IPS DF 19.7 (cell line): ENCODE data around the gene TMEM108.

ENCODE experiments used
- DNase-seq: peaks from one replicate; pipeline ENCODE4 v3.0.0-alpha.2; 2013; ENCODE audit warnings: low read depth, low spot score

The TMEM108 gene

GRCh38 chr3:133227813-133228212 lies 189.6 kb downstream of the TMEM108 start:
- no peak for DNase-seq

- DNase-seq, result no peak
Observed at GRCh38 chr3:133230195-133230594, 192.0 kb downstream of the TMEM108 start.

DNA sequence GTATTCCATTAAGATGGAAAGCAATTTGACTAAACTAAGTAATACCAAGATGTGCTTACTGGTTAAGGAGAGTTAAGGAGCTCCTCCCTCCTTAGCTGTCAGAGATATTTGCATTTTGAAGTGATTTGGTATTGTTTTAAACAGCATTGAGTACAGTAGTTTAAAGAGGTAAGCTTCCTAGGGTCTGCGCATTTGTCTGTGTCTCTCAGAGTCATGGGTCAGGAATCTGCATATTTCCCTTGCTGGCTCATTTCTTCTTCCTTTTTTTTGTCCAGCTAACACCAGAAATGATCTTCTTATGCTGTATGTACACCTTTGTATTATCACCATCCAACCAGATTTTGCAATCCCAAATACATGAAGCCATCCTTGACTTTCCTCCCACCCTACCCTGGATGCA lies 198.7 kb downstream of the TMEM108 start:
- no peak for DNase-seq

DNA sequence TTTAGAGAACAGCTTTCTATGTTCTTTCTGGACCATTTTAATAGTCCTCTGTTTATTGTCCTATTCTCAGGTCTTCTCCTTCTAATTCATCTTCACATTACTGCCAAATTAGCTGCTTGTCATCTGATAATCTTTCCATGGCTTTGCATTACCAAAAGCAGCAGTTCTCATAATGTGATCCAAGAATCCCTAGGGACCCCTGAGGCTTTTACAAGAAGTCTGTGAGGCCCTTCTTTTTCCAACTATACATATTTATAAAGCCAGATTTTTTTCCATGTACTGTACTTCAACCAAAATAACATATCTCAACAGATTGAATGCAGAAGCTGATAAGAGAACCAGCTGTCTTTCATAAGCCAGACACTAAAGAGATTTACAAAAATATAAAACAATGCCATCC lies 199.2 kb downstream of the TMEM108 start:
- DNase-seq, result no peak

DNA sequence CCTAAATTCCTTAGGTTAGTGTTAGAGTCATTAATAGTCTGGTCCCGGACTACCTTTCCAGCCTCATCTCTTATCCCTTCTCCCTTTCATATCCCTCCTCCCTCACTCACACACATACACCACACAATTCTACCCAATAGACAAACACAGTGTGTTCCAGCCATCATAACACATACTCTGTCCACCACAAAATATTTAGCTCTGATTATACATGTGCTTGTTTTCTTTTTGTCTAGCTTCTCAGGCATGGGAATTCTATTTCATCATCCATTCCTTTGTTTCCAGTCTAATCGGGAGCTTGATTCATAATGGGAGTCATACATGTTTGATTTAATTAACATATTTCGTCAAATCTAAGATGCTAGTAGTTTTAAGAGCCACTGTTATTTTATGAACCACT lies 199.8 kb downstream of the TMEM108 start:
- DNase-seq, result no peak

DNA sequence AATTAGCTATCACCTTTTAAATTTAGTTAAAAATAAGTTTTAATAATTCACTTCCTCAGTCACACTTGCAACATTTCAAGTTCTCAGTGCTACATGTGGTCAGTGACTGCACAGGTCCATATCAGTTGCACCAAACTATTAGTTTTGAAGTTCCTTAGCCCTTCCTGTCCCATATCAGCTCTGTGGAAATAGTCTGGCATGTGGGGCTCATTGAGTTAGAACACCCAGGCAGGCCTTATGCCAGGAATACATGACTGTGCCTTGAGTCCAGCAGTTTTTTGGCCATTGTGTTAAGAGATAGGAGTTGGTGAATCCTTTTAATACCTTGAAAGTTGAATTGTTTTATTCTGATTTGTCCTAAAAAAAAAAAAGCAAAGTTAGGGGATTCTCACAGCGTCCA lies 207.9 kb downstream of the TMEM108 start:
- DNase-seq, result no peak

- DNase-seq, result no peak
Observed at GRCh38 chr3:133246773-133247172, 208.6 kb downstream of the TMEM108 start.

- DNase-seq, result no peak
Observed at GRCh38 chr3:133248389-133248788, 210.2 kb downstream of the TMEM108 start.

DNA sequence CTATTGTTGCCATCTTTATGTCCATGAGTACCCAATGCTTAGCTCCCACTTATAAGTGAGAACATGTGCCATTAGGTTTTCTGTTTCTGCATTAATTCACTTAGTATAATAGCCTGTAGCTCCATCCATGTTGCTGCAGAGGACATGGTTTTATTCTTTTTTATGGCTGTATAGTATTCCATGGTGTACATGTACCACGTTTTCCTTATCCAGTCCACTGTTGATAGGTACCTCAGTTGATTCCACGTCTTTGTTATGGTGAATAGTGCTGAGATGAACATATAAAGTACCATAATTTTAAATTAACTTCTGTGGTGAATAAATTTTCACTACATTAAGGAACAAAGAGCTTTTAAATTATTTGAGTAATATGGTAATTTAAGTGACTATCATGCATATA lies 211.3 kb downstream of the TMEM108 start:
- DNase-seq, result no peak

GRCh38 chr3:133254151-133254550 lies 216.0 kb downstream of the TMEM108 start:
- DNase-seq, result no peak

DNA sequence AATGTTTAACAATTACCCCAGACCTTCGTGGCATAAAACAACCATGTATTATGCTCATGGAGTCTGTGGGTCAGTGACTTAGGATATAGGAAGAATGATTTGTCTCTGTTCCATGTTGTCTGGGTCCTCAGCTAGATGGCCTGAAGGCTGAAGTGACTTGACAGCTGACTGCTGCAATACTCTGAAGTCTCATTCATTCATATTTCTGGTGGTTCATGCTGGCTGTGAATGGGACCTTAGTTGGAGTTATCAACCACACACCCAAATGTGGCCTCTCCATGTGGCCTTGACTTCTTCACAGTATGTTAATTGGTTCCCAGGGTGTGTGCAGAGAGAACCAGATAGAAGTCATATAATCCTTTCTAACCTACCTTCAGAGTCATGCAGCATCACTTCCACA lies 216.5 kb downstream of the TMEM108 start:
- DNase-seq, result no peak

GRCh38 chr3:133256787-133257483 lies 218.7 kb downstream of the TMEM108 start:
- DNase-seq, result no peak

GRCh38 chr3:133258358-133258757 lies 220.2 kb downstream of the TMEM108 start:
- DNase-seq, result no peak

DNA sequence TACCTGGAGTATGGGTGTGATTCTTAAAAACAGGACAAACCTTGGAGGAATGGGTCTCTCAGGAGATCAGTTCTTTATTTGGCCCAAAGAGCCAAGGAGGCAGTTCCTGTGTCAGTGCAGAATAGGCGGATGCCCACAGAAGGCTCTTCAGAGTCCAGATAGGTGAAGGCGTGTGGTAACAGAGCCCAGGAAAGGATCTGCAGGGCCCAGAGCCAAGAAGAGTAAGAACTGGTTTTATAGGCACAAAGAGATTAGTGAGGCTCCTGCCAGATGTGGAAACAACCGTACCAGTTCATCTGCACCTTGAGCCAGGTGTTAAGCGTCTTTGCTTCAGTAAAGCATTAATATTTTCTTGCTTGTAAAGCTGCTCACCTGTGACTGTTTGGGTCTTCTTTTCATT lies 221.6 kb downstream of the TMEM108 start:
- DNase-seq, result no peak

DNA sequence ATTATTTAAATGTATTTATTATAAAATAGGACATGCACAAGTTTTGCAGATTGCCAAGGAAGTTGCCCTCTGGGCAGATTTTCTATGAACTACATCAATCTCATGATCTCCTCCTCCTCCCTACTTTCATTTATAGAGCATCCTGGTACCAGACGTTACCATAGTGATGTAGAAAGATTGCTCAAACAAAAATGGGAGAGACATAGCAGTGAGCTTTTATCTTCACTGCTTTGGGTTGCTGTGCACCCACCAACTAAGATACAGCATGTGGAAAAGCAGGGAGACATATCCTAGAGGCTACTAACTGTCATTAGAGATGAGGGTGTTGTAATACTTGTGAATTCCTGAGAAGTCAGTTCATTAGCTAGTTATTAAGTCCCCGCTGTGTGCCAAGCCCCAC lies 224.1 kb downstream of the TMEM108 start:
- DNase-seq, result no peak

DNA sequence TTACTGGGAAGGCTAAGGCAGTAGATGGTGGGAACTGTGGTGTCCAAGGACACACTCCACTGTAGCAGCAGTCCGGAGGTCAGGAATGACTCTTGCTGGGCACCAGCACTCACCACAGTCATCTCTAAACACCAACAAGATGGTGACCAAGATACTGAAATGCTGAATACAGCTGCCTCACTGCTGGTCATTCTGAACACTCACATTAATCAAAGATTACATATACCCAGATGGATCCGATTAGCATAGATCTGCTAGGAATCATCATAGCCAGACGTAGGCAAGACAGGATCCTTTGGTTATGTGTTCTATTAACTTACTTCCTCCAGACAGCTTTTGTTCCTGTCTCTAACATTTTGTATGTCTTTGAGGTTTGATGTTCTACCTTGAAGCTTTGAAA lies 226.7 kb downstream of the TMEM108 start:
- no peak for DNase-seq

GRCh38 chr3:133268726-133269134 lies 230.5 kb downstream of the TMEM108 start:
- no peak for DNase-seq

DNA sequence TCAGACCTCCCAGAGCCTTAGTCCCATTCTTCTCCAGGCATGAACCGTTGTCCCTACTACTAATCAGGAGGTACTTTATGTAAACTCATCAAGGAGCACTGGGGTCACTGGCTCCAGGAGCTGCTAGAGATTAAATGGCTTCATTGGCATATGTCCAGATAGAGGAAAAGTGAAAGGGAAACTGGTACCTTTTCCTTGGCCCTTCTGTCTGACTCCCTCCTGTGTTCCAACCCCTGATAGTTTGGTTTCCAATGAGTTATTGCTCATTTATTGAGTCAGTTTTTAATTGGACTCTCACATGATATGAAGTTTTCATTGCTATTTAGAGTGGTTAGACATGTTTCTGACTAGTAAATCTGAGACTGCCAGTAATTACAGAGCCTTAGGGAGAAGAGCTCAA lies 231.2 kb downstream of the TMEM108 start:
- DNase-seq, result no peak

GRCh38 chr3:133270631-133271030 lies 232.4 kb downstream of the TMEM108 start:
- no peak for DNase-seq

GRCh38 chr3:133271042-133271441 lies 232.9 kb downstream of the TMEM108 start:
- DNase-seq, result no peak

DNA sequence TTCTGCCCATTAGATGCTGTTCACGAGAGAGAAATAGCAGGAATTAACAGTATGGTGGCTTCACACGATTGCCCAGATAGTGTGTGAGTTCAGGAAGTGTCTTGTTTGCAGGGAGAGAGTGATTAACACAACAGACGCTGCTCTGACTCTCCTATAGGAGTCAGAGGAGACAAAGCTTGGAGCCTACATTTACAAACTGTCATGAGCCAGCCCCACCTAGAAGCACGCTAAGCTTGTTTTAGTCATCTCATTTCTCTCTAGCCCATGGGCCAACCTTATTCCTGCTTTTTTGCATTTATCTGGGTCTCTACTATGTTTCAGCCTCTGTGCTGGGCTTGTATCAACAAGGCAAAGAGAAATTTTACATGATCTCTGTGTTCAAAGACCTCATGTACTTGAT lies 233.3 kb downstream of the TMEM108 start:
- no peak for DNase-seq

DNA sequence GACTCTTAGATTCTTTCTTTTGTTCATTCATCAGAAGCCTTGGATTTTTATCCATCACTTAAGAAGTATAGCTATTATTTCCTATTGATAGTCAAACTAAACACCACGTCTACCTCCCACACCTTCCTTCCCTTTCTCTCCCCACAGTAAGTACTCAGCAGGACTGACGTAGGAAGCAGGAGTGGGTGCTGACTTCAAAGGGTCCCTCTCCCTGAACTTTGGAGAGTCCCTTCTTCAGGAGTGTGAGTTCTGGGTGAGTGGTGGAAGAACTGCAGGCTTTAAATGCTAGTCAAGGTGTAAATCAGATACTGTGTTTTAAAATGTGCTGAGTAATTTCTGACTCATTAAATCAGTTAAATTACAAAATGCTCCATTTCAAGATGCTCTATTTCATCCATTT lies 235.2 kb downstream of the TMEM108 start:
- DNase-seq, result no peak

DNA sequence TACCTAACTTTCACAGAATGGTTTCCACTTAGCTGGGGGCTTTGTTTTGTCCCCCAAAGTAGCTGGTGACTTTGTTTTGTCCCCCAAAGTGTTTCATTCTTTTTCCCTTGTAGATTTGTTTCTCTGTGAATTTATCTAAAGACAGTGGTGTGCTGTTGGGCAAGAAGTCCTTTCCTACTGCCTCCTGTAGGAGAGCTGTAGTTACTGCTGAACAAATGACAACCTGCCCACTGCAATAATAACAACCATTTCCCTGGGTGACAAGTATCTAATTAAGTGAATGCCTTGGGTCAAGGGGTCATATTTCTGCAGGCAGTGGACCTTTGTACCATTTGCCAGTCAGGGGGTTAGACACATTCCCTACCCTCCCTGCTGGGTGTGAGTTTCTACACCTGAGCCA lies 236.3 kb downstream of the TMEM108 start:
- DNase-seq, result no peak

GRCh38 chr3:133276594-133276993 lies 238.4 kb downstream of the TMEM108 start:
- no peak for DNase-seq
